Neural progenitor cell (in vitro differentiated cells): ENCODE data around the gene CMTM8. TPM values are rescaled to one million over a fixed set of nuclear protein-coding genes. Genes with fewer than 3 reads are reported as not detected.

ENCODE experiments used
- DNase-seq: peaks from one replicate; pipeline ENCODE4 v3.0.0-alpha.2; 2016; ENCODE audit warnings: low spot score
- H2AFZ ChIP-seq: fragments of 200-600 bp; sonication (generic); replicated peaks from 2 replicates; pipeline ENCODE4 v1.6.1; 2016; ENCODE audit warnings: antibody characterized with exemption
- H3F3A ChIP-seq: fragments of 200-600 bp; sonication (generic); 2 replicates; pipeline ENCODE4 v1.6.1; 2016; ENCODE audit warnings: antibody characterized with exemption, low read depth
- H3K27ac ChIP-seq: fragments of 200-600 bp; sonication (generic); 2 replicates; pipeline ENCODE4 v1.5.1; 2016; ENCODE audit warnings: mild to moderate bottlenecking
- H3K27me3 ChIP-seq: fragments of 200-600 bp; sonication (generic); 2 replicates; pipeline ENCODE4 v1.6.1; 2016; ENCODE audit warnings: mild to moderate bottlenecking, moderate library complexity
- H3K36me3 ChIP-seq: fragments of 200-600 bp; sonication (generic); 2 replicates; pipeline ENCODE4 v1.5.1; 2016
- H3K4me1 ChIP-seq: fragments of 200-600 bp; sonication (generic); 2 replicates; pipeline ENCODE4 v1.6.1; 2016; ENCODE audit warnings: mixed run types
- H3K4me2 ChIP-seq: fragments of 200-600 bp; sonication (generic); 2 replicates; pipeline ENCODE4 v1.6.1; 2016
- H3K4me3 ChIP-seq: fragments of 200-600 bp; sonication (generic); 2 replicates; pipeline ENCODE4 v1.5.1; 2016
- H3K79me2 ChIP-seq: fragments of 200-600 bp; sonication (generic); 2 replicates; pipeline ENCODE4 v1.6.1; 2016; ENCODE audit warnings: low read depth
- H3K9ac ChIP-seq: fragments of 200-600 bp; sonication (generic); 2 replicates; pipeline ENCODE4 v1.6.1; 2016
- H3K9me3 ChIP-seq: fragments of 200-600 bp; sonication (generic); 2 replicates; pipeline ENCODE4 v1.5.1; 2016; ENCODE audit warnings: low read depth
- H4K20me1 ChIP-seq: fragments of 200-600 bp; sonication (generic); 2 replicates; pipeline ENCODE4 v1.6.1; 2016; ENCODE audit warnings: low read depth
- H3K27ac Mint-ChIP-seq: 3 replicates; pipeline ENCODE4 v1.8.0; 2021; ENCODE audit warnings: mixed read lengths
- H3K27me3 Mint-ChIP-seq: 2 replicates; pipeline ENCODE4 v1.8.0; 2022; ENCODE audit warnings: low read depth, mild to moderate bottlenecking, inconsistent platforms, moderate library complexity, mixed read lengths; ENCODE audit not compliant: insufficient read depth
- H3K36me3 Mint-ChIP-seq: 3 replicates; pipeline ENCODE4 v1.8.0; 2021; ENCODE audit warnings: mixed read lengths
- H3K4me1 Mint-ChIP-seq: 3 replicates; pipeline ENCODE4 v1.8.0; 2021; ENCODE audit warnings: mixed read lengths
- H3K4me3 Mint-ChIP-seq: 3 replicates; pipeline ENCODE4 v1.8.0; 2021; ENCODE audit warnings: mild to moderate bottlenecking, moderate library complexity, mixed read lengths
- H3K9me3 Mint-ChIP-seq: 3 replicates; pipeline ENCODE4 v1.8.0; 2020; ENCODE audit warnings: mixed read lengths
- CTCF ChIP-seq: fragments of 200-600 bp; sonication (generic); IDR thresholded peaks from 2 replicates; pipeline ENCODE4 v1.5.1; 2017; ENCODE audit warnings: antibody characterized with exemption, mild to moderate bottlenecking
- EZH2 ChIP-seq: fragments of 200-600 bp; sonication (generic); IDR thresholded peaks from 2 replicates; pipeline ENCODE4 v1.6.1; 2017; ENCODE audit warnings: antibody characterized with exemption, mild to moderate bottlenecking, moderate library complexity
- EZH2phosphoT487 ChIP-seq: fragments of 200-600 bp; sonication (generic); IDR thresholded peaks from 2 replicates; pipeline ENCODE4 v1.6.1; 2017; ENCODE audit warnings: antibody characterized with exemption
- total RNA-seq: library from RNA; depleted of rRNA; stranded (reverse); fragments of >200 nt; gene quantifications from 2 replicates; pipeline ENCODE4 v1.2.3, GENCODE V29; 2015; ENCODE audit warnings: low replicate concordance

CMTM8 gene
- total RNA-seq, 1 donor from 2014 or later = 2.1 TPM

DNA sequence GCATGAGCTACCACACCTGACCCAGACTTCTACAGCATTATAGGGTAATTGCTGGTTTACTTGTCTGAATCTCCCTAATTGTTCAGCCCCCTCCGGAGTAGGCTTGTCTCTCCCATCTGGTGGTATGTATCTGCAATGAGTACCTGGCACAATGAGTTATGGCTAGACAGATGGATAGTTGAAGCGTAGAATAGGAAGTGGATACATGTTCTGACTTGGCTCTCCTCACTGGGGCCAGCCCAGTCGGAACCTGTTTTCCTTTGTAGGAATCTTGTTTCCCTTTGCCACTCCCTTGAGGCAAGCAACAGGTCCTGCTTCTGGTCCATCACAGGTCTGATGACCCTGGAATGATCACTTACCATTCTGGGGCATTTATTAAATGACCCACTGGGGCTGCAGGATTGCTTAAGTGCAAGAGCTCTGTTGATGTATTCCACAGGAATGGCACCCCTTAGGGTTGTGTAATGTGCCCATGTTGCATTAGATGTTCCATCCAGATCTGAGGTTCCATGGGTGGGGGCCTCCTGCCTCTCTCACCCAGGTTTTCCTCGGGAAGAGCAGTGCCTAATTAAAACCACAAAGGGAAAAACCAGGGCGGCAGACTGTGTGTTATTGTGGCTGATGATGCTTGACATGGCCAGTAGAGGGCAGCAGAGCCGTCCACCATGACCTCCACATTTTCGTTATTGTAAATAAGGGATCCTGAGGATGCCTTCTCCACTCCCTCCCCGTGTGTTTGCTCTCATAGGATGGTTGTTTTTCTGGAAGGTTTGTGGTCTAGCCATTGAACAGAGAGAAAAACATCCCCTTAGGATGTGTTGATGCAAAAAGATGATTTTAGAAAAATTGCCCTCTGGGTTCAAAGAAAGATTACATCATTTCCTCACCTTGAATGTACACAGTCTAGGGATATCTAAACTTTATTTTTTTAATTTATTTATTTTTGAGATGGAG lies 58.0 kb downstream of the CMTM8 start:
- Histone ChIP-seq H3K4me2 (no peak overlapping the region), H3K9me3 (no peaks in the 10 kb centered on the region), H3F3A (peaks cover 5% of the 10 kb centered on the region), H3K27me3 (no peaks in the 10 kb centered on the region), H2AFZ (no peak overlapping the region), H3K9ac (no peak overlapping the region), H4K20me1 (no peaks in the 10 kb centered on the region), H3K79me2 (no peaks in the 10 kb centered on the region), H3K27ac (no peak overlapping the region), H3K4me1 (peaks cover 5% of the 10 kb centered on the region), H3K36me3 (no peaks in the 10 kb centered on the region), H3K4me3 (no peak overlapping the region)
- Mint-ChIP-seq H3K36me3 (no peaks in the 10 kb centered on the region), H3K27me3 (peaks cover 13% of the 10 kb centered on the region), H3K27ac (no peak overlapping the region), H3K4me1 (peaks cover 5% of the 10 kb centered on the region), H3K4me3 (no peak overlapping the region), H3K9me3 (no peaks in the 10 kb centered on the region)
- TF ChIP-seq EZH2phosphoT487 (no peak), CTCF (peak; percentile 90)
- peak; percentile 75 for DNase-seq

DNA sequence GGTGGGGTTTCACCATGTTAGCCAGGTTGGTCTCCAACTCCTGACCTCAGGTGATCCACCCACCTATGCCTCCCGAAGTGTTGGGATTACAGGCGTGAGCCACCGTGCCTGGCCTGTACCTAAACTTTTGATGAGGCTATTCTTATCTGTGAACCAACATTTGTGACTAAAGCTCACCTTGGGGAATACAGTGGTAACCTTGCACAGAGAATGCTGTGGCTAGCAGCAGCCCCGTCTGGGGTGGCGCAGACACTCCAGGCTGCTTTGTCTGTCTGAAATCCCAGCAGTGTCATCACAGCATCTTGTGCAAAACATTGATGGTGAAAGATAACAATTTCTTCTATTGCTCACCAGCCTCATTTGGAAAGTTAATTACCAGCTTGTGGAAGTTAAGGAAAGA lies 58.9 kb downstream of the CMTM8 start:
- H3K36me3 ChIP-seq = no peaks in the 10 kb centered on the region
- H3K9me3 ChIP-seq = no peaks in the 10 kb centered on the region
- H3K4me1 Mint-ChIP-seq = peaks cover 9% of the 10 kb centered on the region
- no peak overlapping the region for H3K9ac ChIP-seq
- H3K27ac ChIP-seq = no peak overlapping the region
- peaks cover 9% of the 10 kb centered on the region for H3F3A ChIP-seq
- no peak overlapping the region for H3K4me3 Mint-ChIP-seq
- no peaks in the 10 kb centered on the region for H3K36me3 Mint-ChIP-seq
- no peaks in the 10 kb centered on the region for H4K20me1 ChIP-seq
- H2AFZ ChIP-seq = no peak overlapping the region
- peaks cover 17% of the 10 kb centered on the region for H3K27me3 Mint-ChIP-seq
- no peaks in the 10 kb centered on the region for H3K9me3 Mint-ChIP-seq
- no peaks in the 10 kb centered on the region for H3K27me3 ChIP-seq
- TF ChIP-seq EZH2phosphoT487 (no peak), CTCF (no peak), EZH2 (no peak)
- H3K4me2 ChIP-seq = no peak overlapping the region
- no peaks in the 10 kb centered on the region for H3K79me2 ChIP-seq
- no peak for DNase-seq
- H3K4me1 ChIP-seq = peaks cover 11% of the 10 kb centered on the region
- H3K27ac Mint-ChIP-seq = no peak overlapping the region
- H3K4me3 ChIP-seq = no peak overlapping the region

GRCh38 chr3:32301426-32301825 lies 62.9 kb downstream of the CMTM8 start:
- no peaks in the 10 kb centered on the region for H3K9me3 Mint-ChIP-seq
- Histone ChIP-seq H3F3A (peaks cover 15% of the 10 kb centered on the region), H3K9ac (no peak overlapping the region), H3K4me3 (no peak overlapping the region), H3K36me3 (no peaks in the 10 kb centered on the region), H3K4me1 (peaks cover 36% of the 10 kb centered on the region), H3K27ac (no peak overlapping the region), H3K79me2 (no peaks in the 10 kb centered on the region), H4K20me1 (no peaks in the 10 kb centered on the region), H3K27me3 (no peaks in the 10 kb centered on the region), H3K9me3 (no peaks in the 10 kb centered on the region), H3K4me2 (no peak overlapping the region), H2AFZ (no peak overlapping the region)
- H3K4me3 Mint-ChIP-seq = no peak overlapping the region
- peaks cover 30% of the 10 kb centered on the region for H3K4me1 Mint-ChIP-seq
- DNase-seq = no peak
- peaks cover 13% of the 10 kb centered on the region for H3K27me3 Mint-ChIP-seq
- no peak overlapping the region for H3K27ac Mint-ChIP-seq
- no peaks in the 10 kb centered on the region for H3K36me3 Mint-ChIP-seq
- TF ChIP-seq CTCF (no peak), EZH2phosphoT487 (no peak), EZH2 (no peak)
